ENCODE data around the gene PIP5K1A.

GRCh38 chr1:151255381-151255780 is 57.0 kb downstream of the PIP5K1A start:
- TF ChIP-seq ZFP30 (CRISPR knock-in tag; IDR thresholded peaks at IDR 0.05) (no peak), ZNF70 (CRISPR knock-in tag; IDR thresholded peaks at IDR 0.05) (no peak), CSRNP3 (CRISPR knock-in tag; IDR thresholded peaks at IDR 0.05) (no peak), PATZ1 (CRISPR knock-in tag; IDR thresholded peaks at IDR 0.05; ENCODE audit: borderline replicate concordance) (no peak), ESRRG (CRISPR knock-in tag; IDR thresholded peaks at IDR 0.05) (no peak), SNAI2 (CRISPR knock-in tag; IDR thresholded peaks at IDR 0.05) (no peak), TCF4 (CRISPR knock-in tag; IDR thresholded peaks at IDR 0.05; ENCODE audit: borderline replicate concordance) (no peak), TSHZ2 (CRISPR knock-in tag; IDR thresholded peaks at IDR 0.05) (no peak), GLIS3 (CRISPR knock-in tag; IDR thresholded peaks at IDR 0.05) (no peak)
